Measurements from ENCODE around the gene SYCN.

The SYCN gene

DNA sequence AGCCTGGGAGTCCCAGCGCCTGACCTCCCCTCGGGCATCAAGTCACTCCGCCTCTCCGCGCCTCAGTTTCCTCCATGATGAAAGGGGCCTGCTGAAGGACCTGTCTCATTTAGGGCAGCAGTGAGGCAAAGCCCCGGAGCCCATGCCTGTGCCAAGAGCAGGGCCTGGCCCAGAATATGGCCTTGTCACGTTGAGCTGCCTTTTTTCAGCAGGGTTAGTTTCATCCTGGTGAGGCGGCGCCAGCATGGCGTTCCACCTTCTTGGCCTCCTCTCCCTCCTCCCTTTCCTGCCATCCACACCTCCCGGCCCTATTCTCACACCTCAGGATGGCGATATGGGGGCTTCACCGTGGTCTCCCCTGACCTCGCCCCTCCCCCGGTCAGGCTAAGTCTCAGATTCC, 48.3 kb downstream of the SYCN start:
- DNase-seq (ENCODE audit: low read depth): no peak

DNA sequence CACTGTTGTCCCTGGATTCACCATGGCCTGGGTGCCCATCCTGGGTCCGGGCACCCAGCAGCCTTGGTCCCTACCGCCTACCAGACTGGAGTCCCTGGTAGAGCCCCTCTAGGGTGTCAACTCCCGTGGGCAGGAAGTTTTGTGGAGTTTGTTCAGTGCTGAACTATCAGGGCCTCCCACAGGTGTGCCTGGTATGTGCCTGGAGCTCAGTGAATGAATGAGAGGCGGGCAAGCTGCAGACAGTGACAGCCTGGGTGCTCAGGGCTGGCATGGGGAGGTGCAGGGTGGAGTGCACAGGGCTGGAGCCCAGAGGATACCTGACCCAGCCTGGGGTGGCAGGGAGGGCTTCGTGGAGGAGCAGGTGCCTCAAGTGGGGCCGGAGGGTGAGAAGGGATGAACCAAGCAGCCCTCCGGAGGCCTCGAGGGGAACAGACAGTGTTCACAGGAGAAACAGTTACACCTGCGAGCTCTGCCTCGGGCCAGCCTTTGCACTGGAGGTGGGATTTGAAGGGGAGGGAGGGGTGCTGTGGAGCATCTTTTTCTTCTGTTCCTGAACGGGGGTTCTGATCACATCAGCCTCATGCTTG, 48.9 kb downstream of the SYCN start:
- DNase-seq (ENCODE audit: low read depth): no peak

DNA sequence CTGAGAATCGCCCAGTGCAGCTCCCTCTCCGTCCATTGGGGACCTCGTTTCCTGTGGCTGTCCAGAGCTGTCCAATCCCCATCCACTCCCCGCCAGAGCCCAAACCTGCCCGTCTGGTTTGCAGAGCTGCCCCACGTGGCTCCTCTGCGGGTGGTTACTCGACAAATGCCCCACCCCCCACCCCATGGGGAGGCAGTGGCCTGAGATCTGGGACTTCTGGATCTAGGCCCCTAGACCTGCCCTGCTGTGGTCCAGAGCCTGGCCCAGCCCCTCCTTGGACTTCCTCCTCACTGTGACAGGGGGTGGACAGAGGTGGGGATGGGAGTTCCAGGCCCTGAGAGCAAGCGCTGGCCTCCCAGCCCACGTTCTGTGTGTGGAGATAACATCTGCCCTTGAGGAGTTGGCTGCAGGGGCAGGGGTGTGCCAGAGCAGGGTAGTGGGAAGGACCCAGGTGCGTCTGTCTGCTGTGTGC, 49.4 kb downstream of the SYCN start:
- no peak for DNase-seq (ENCODE audit: low read depth)

- DNase-seq (ENCODE audit: low read depth): no peak
Observed at GRCh38 chr19:39154100-39154628, 49.9 kb downstream of the SYCN start.

All from stimulated activated CD4-positive, alpha-beta T cell treated with anti-CD3 and anti-CD28 coated beads, Interleukin-2, amount 100 ng/mL, for 4 hours (primary cell).